ENCODE results near the gene CRB1.

The CRB1 gene

DNA sequence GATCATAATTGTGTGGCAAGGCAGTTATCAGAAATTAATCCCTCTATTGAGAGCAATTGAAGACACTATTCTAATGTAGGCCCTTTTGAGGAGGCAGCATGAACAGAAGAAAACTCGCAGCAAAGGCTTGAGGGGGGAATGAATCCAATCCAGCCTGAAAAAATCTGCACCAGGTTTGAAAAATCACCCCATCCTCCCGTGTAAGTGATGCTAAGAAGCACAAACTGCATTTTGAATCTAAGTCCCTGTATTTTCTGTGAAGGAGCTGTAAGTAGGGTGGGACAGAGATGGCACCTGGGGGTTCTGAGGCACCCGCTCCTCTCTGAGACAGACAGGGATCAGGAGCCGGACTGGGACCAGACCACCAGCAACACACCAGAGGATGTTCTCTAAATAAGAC, at the start of gene CRB1:
CRB1 (plus strand) TSS at position 241 of the 400 bp plus-strand sequence. CDS start 161 bp downstream, outside the sequence.
- DNase-seq, result no peak

DNA sequence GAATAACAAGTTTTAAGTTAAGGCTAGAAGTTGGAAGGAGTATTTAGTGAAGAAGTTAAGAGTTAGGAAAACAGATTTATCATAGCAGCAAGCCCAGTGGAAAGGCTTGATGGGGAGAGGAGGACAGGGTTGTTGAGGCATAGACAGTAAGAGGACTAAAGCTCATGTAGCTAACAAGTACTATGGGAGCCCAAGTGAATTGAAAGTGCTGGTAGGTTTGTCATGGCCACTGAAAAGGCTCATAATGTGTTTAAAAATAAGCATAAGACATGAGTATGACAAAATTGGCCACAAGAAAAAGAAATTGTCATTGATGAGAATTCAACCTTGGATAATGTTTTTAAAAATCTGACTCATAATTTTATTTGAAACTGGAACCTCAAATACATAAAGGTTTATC, 49.2 kb upstream of the CRB1 start:
- no peak for DNase-seq

DNA sequence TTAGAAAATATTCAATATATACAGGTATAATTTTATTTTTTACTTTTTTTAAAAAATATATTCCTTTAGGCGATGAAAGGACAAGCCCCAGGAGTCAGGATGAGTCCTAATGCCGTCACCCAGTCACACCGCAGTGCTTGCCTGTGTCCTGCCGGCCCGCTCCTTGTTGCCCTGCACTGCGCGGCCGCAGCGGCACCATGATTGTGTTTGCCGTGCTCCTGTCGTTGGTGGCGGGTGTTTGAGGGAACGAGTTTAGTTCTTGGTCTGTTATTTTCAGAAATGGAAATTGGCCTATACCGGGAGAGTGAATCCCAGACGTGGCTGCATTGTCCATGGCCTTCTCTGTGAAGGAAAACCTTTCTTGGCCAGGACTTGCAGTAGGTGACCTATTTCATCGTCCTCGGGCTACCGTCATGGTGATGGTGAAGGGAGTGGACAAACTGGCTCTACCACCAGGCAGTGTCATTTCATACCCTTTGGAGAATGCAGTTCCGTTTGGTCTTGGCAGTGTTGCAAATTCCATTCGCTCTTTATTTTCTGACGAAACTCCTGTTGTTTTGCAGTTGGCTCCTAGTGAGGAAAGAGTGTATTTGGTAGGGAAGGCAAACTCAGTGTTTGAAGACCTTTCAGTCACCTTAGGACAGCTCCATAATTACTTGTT, 45.9 kb upstream of the CRB1 start:
- DNase-seq, result no peak

DNA sequence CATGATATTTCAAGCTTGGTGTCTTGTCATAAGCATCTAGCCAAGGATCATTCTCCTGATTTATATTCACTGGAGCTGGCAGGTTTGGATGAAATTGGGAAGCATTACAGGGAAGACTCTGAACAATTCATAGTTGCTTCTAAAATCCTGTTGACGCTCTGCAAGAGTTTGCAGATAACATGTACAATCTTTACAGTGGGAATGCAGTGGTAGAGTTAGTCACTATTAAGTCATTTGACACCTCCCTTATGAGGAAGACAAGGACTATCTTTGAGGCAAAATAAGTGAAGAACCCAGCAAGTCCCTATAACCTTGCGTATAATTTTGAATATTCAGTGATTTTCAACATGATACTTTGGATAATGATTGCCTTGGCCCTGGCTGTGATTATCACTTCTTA, 45.3 kb upstream of the CRB1 start:
- DNase-seq, result no peak

DNA sequence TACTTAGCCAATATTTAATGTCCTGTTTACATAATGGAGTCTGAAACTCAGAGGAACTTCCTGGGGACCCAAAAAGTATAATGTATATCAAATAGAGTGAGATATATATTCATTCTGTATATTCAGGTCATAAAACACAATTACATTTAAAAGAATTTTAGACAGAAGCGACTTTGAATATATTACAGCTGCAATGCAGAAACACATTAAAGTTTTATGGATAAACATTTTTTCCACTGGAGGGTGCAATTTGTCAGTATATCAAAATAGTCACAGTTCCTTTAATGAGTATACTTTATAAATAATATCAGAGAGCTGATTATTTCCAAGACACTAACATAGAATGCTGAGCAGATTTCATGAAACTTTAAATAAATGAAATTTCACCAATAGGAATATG, 43.9 kb upstream of the CRB1 start:
- no peak for DNase-seq

DNA sequence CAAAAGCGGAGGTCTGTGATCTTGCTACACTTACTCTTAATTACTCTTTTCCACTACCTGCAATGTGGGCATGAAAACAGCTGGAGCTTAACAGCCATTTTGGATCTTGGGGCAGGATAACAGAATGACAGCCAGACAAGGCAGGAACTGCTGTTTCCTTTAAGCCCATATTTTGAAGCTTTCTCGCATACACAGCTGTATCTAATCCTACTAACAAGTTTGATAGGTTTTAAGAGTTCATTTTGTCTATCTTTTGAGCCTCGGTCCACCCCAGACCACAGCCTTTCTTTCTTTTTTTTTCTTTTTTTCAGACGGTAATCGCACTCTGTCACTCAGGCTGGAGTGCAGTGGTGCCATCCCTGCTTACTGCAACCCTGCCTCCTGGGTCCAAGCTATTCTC, 42.4 kb upstream of the CRB1 start:
- DNase-seq, result no peak

DNA sequence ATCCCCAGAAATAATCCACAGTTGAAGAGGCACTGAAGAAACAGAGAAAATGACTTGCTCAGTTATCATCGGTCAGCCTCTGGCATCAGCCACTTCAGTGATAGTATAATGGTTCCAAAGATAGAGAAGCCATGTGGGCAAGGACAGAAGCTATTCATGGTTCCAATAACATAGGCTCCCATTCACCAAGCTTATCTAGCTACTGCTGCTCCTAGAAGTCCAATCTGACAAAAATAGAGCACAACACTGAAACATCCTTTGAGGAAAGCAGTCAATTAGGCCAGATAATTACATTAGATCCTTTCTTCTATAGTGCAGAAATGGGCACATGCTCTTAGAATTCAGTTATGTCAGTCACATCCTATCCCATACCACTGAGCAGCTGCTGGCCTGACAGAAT, 33.5 kb upstream of the CRB1 start:
- no peak for DNase-seq

DNA sequence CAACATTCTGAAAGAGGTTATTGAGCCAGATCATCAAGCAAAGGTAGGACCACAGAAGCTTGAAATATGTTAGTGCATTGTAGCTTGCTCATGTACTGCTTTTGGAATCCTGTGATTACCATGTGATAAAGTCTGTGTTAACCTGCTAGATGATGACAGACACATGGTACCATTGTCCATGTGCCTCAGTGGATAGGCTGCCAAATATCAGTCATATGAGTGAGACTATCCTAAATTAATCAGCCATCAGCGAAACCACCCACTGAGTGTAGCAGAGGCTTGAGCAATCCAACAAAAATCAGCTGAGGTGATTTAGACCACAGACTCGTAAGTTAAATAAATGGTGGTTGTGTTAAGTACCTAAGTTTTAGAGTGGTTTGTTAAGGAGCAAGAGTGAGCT, 32.7 kb upstream of the CRB1 start:
- DNase-seq, result no peak

DNA sequence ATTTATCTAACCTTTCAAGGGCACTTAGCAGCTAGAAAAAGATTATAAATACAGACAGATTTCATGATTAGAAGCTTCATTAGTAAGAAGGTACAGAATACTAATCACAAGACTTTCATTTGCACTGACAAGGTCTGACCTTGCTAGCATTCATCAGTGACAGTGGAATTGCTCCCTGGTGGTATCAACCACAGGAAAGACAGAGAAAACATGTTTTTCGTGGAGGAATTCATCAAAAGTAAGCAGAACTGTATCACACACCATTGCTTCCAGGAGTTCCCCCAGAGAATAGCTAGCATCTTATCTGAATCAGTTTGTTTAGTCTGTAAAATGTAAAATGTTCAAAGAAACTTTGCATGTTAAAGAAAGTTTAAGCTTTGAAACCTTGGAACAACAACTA, 20.6 kb upstream of the CRB1 start:
- no peak for DNase-seq

DNA sequence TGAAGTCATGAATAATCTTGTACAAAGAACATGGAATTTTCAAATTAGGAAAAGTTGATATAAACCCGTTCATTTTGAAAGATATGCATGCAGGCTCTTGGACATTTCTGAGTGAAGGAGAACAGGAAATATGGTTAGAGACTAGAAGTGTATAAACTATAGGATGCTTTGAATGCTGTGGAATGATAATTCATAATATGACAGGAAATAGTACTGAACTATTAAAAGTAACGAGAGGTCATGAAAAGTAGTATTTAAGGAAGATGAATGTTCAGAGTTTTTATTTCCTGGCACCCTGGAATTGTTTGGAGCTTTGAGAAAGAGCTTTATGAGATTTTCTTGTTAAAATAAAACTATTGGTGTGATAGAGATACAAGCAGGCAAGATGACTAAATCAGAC, 18.7 kb upstream of the CRB1 start:
- DNase-seq, result no peak

DNA sequence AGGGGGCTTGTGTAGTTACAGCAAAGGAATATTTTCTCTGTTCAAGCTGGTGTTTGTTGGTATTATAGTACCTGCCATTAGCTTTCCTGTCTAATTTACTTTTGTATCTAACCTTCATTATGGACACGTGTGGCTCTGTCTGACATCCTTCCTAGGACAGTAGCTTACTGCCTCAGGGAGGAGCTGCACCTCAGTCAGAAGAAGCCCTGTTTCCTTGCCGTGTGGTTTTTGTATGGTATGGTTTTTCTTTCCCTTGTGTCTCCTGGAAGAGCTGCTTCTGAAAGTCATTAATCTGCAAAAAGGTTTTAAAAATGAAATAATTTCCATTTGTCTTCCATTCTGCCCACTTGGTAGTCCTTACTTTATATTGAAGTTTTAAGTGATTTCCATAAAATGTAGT, 17.4 kb upstream of the CRB1 start:
- DNase-seq, result no peak

DNA sequence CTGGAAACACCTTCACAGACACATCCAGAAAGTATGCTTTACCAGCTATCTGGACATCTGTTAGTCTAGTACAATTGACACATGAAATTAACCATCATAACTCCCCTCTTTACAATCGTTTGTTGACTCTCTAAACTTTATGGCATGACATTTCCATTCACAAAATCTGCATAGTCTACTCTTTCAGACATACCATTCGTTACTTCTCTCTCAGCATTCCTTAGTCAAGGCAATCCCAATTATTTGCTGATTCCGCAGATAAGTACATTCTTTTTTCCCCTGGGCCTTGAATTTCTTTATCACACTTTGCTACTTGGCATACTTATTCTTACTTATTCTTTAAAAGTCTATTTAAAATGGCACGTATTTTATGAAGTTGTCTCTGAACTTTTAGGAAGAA, 15.1 kb upstream of the CRB1 start:
- no peak for DNase-seq

DNA sequence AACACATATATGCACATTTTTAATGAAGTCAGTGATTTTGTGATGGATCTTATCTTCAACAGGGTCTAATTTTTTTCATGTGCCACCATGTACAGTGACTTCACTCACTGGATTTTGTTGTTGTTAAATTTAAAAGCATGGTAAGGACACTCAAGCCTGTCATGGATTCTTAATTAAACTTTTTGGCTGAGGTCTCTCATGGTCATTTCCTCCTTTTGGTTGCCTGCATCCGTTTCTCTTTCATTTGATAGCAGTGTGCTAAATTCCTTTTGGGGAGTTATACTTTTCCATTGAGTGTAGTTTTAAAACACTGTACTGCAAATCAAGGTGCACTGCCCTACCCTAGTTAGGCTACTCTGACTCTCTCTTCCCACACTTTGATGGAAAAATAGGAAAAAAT, 13.2 kb upstream of the CRB1 start:
- DNase-seq, result no peak

DNA sequence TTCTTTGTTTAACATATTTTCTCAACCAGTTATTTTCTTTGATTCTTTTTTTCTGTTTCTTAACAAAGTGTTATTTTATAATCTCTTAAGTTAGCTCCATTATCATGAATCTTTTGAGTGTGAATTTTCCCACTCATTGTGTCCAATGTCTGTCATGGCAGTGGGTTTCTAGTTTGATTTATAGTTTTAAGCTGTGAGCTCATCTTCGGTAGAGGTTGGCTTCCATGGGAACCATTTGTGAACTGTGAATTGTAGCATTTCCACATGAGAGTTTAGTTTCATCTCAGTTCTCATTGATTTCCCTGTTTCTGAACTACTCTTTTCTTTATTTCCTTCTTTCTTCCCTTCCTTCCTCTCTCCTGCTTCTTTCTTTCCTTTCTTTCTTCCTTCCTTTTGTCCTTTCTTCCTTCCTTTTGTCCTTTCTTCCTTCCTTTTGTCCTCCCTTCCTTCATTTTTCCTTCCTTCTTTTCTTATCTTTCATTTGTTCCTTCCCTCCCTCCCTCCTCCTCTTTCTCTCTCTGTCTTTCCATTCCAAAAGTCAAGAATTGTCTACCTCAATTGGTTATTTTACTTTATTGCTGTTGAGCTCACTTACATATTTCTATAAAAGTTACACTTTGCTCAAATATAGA, 3.0 kb upstream of the CRB1 start:
- no peak for DNase-seq

DNA sequence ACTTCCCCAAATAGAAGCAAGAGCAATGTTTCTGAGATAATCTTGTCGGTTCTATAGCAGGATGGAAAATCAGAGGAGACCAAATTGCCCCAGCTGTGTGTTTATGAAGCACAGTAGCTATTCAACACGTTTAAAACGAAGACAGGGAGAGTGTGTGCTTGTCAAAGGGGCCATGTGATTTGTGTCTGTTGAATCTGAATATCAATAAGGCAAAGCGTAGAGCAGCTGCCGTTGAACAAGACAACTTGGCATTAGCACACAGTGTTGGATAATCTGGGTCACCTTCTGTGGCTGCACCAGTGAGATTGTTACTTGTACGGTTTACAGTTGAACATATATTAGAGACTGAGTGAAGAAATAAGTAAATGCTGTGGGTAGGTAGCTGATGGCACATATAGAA, 1.0 kb downstream of the CRB1 start:
- DNase-seq, result no peak

DNA sequence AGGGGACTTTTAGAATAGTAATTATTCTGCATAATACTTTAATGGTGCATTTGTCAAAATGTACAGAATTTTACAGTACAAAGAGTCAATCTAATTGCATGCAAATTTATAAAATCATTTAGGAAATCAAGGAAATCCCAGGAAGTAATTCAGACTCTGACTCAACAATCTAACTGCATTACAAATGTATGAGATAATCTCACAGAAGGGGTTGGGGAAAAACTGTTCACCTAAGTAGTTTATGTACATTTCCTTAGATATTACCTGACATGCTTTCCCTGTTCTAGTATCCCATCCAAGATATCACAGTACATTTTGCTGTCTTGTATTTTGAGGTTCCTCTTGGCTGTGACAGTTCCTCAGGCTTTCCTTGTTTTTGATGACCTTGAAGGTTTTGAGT, 4.7 kb downstream of the CRB1 start:
- DNase-seq, result no peak

DNA sequence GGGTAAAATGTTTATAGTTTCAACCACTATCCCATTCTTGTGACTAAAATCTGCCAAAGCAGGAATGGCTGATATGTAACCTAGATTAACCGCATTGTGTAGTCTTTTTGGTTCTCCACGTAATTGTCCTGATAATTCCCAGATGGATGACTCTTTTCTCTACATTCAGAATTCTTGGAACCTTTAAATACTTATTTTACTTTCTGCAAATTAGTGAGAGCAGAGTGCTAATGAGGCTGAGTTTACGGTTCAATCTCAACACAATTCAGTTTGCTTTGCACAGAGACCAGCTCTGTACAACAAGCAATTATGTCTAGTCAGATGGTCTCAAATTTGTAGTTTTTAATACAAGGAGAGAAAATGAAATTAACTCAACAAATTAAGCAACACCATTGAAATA, 9.1 kb downstream of the CRB1 start:
- no peak for DNase-seq

DNA sequence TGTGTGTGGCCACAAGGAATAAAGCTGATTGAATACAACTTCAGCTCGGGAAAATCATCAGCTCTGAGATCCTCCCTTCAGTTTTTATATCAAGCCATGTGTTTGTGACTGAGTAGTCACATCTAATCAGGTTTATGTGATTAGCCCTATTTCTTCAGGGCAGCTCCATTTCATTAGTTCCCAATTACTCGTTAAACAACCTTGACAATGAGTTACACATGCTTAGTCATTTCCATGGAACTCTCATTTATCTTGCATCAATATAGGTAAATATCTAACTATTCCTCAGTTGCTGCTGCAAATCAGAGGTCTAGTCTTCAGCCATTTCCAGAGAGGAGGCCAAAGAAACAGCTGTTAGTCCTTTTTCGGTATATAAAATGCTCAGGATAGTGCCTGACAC, 16.3 kb downstream of the CRB1 start:
- DNase-seq, result no peak

DNA sequence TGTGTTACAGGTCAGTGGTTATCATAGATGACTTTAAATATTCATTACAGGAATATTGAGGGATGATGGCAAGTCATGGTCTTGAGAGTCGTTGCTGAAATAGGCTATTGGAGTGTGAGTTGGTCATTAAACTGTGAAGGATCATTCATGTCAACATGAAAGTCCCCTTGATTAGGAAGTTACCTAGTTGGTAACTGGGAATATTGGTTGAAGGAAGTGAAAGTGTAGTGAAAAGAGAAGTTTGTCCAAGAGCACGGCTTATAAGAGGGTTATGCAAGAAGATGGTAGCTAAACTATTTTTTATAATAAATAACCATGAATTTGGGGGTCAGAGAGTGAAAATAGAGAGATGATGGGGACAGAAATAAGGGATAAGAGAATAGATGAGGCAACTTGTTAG, 16.9 kb downstream of the CRB1 start:
- no peak for DNase-seq

DNA sequence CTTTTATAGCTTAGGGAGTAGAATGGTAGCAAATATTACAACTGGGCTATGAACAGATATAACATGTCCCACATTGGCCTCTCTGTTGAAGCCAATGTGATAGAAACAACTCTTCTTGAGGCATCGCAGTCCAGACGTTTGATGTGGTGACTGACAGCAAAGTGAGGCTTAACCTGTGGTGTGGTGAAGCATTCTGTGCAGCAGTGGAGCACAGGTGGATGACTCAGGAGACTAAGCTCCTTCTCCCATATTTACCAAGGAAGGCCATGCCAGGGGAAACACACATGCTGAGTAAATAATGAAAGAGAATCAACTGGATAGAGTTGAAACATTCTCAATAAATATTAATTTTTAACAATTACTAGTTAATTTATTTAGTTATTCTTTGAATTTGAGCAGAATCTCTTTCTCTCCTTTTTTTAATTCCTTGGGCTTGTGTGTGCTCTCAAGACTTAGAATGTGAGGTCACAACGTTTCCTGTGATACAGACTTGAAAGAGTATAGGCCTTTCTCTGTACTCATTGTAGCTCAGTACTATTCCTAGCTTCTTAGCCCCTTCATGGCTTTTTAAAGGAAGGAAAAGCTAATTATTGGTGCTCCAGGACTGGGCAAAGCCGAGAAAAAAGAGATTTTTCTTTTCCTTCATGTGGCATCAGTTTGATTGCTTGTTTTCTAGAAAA, 17.6 kb downstream of the CRB1 start:
- no peak for DNase-seq

DNA sequence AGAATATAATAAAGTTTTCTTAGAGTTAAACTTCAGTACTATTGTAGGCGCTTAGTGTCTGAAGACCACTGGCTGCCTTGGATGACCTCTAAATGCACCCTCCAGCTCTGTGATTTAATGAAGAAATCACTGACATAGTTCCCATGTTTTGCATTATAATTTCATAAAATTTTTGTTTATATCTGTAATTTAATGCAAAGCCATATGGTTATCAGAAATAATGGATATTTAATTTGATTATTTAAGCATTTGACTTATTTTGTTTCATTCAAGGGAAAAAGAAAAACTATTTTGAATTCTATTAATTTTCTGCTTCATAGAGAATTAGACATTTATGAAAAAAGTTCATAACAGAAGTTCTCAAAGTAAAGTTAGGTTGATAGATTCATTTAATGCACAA, 18.6 kb downstream of the CRB1 start:
- no peak for DNase-seq

DNA sequence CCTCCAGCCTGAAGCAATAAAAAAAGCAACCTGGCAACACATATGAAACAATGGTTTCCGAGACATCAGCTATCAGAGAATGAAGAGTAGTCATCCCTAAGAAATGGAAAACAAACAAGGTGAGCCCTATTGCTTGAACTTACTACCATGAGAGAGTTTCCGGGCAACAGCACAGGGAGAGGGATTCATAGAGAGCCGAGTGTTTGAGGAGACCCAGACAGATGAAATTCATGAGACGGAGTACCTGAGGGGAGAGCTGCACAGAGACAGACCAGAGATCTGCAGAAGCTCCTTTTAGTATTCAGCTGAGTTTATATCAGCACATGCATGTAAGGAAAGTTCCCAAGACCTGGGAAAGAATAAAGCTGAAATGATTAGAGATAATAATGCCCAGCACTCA, 19.8 kb downstream of the CRB1 start:
- DNase-seq, result no peak

DNA sequence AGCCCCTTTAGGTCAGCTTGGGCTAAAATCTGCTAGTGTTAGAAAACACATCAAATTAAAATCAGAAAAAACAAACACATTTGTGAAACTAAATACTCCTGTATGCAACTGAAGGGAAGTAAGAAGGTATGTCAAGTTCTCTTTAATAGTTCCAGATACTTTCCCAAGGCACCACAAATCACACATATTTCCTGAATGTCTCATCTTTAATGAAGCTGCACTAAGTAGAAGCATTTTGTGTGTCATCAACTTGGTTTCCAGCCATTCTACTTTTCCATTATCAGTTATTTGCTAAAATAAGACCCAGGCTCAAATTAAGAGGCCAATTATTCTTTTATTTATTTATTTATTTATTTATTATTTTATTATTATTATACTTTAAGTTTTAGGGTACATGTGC, 34.7 kb downstream of the CRB1 start:
- no peak for DNase-seq

DNA sequence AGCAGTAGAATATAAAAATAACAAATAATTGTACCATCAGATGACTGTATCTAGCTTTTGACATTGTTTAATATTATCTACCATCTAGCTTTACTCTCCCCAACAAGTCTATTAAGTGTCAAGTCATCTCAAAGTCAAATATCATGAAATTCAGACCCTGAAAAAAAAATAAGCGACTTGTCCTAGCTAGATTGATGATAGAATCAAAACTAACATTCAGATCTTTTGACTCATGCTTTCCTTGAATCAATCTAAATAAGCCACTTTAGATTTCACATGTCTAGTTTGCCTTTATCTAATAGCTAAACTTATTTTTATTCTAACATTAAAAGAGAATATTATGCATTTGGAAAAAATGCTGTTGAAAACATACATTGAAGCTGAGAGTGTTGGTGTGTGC, 35.4 kb downstream of the CRB1 start:
- DNase-seq, result no peak

Measured in SW 1271 (cell line).